Activated naive CD4-positive, alpha-beta T cell treated with anti-CD3 and anti-CD28 coated beads for 36 hours (primary cell): Measurements from ENCODE around the gene MSH2. TPM values are rescaled to one million over a fixed set of nuclear protein-coding genes. Genes with fewer than 3 reads are reported as not detected.
"Not testable (repeated sequence)": the region's sequence is repeated elsewhere in the genome, so short reads cannot be mapped to it uniquely, and the experiment has no call there.

Experiments
- CTCF ChIA-PET: fragments of 350-600 bp; sonication (Branson Sonifier 250); formaldehyde crosslinking; loops from one replicate; lab custom pipeline; 2021; ENCODE audit warnings: antibody characterized with exemption; lab: Charles Lee
- DNase-seq: peaks from one replicate; pipeline ENCODE4 v3.0.0-alpha.2; 2020
- H3K27ac Mint-ChIP-seq: one replicate; pipeline ENCODE4 v1.8.0; 2021; ENCODE audit warnings: mild to moderate bottlenecking, mixed read lengths
- H3K27me3 Mint-ChIP-seq: one replicate; pipeline ENCODE4 v1.8.0; 2021; ENCODE audit warnings: low read depth, mixed read lengths
- H3K36me3 Mint-ChIP-seq: one replicate; pipeline ENCODE4 v1.8.0; 2021; ENCODE audit warnings: low read depth, mixed read lengths
- H3K4me1 Mint-ChIP-seq: one replicate; pipeline ENCODE4 v1.8.0; 2021; ENCODE audit warnings: low read depth, mixed read lengths
- H3K4me3 Mint-ChIP-seq: one replicate; pipeline ENCODE4 v1.8.0; 2021; ENCODE audit warnings: mild to moderate bottlenecking, moderate library complexity, mixed read lengths
- H3K9me3 Mint-ChIP-seq: one replicate; pipeline ENCODE4 v1.8.0; 2021; ENCODE audit warnings: mixed read lengths
- intact Hi-C: fragments of 100-400 bp; cut with micrococcal nuclease; formaldehyde crosslinking; loops from one replicate; pipeline ENCODE4 v1.15.1; 2023
- total RNA-seq, 2 experiments: library from RNA; stranded (reverse); gene quantifications; one replicate each; pipeline ENCODE4 v1.2.3, GENCODE V29; 2021

The MSH2 gene
- 10 to 100 TPM; 42.7 to 43.3 TPM for total RNA-seq

GRCh38 chr2:47402805-47403608 lies at the start of gene MSH2:
MSH2 (plus strand) TSS chr2:47403156; CDS start chr2:47403192, 36 bp downstream.
- peak within 1 kb of the TSS; percentile 97 for H3K27ac Mint-ChIP-seq
- H3K9me3 Mint-ChIP-seq, result no peaks in the 10 kb centered on the region
- CTCF ChIA-PET, result interaction anchor here (1.3 kb wide), 1 partner anchor 15 kb away, joined by 5 read pairs; no protein-coding TSS in a partner anchor
- H3K4me3 Mint-ChIP-seq, result peak within 1 kb of the TSS; percentile 90
- H3K27me3 Mint-ChIP-seq, result no peaks in the 10 kb centered on the region
- intact Hi-C loops, result loop anchor here (1.0 to 5.0 kb wide), 6 partner anchors 118 to 503 kb away; partner anchors contain the start of genes FBXO11, MCFD2 and MSH6
- H3K36me3 Mint-ChIP-seq, result peaks cover 29% of the 10 kb centered on the region
- H3K4me1 Mint-ChIP-seq, result peaks cover 40% of the 10 kb centered on the region
- peak; percentile 95 for DNase-seq

GRCh38 chr2:47354013-47354847 lies 48.7 kb upstream of the MSH2 start:
- no peak for DNase-seq
- Mint-ChIP-seq H3K4me3 (no peak overlapping the region), H3K36me3 (no peaks in the 10 kb centered on the region), H3K27me3 (no peaks in the 10 kb centered on the region), H3K4me1 (no peaks in the 10 kb centered on the region), H3K9me3 (no peaks in the 10 kb centered on the region), H3K27ac (no peak overlapping the region)
- CTCF ChIA-PET, result interaction anchor here (0.6 to 1.8 kb wide), 4 partner anchors 34 to 766 kb away, joined by 3 to 6 read pairs (median 4); no protein-coding TSS in a partner anchor
- intact Hi-C loops, result no loop called here

- intact Hi-C loops, result no loop called here
- no peak overlapping the region for H3K4me3 Mint-ChIP-seq
- no peaks in the 10 kb centered on the region for H3K36me3 Mint-ChIP-seq
- CTCF ChIA-PET, result interaction anchor here (0.6 to 0.7 kb wide), 3 partner anchors 17 to 765 kb away, joined by 3 to 6 read pairs (median 4); no protein-coding TSS in a partner anchor
- H3K27me3 Mint-ChIP-seq, result no peaks in the 10 kb centered on the region
- H3K27ac Mint-ChIP-seq, result no peak overlapping the region
- H3K9me3 Mint-ChIP-seq, result no peaks in the 10 kb centered on the region
- DNase-seq, result no peak
- no peaks in the 10 kb centered on the region for H3K4me1 Mint-ChIP-seq
Observed at GRCh38 chr2:47354848-47355204, 48.1 kb upstream of the MSH2 start.

- no peaks in the 10 kb centered on the region for H3K9me3 Mint-ChIP-seq
- H3K27ac Mint-ChIP-seq, result no peak overlapping the region
- no peak overlapping the region for H3K4me3 Mint-ChIP-seq
- H3K27me3 Mint-ChIP-seq, result no peaks in the 10 kb centered on the region
- no peak for DNase-seq
- no peaks in the 10 kb centered on the region for H3K4me1 Mint-ChIP-seq
- intact Hi-C loops, result no loop called here
- CTCF ChIA-PET, result no interaction called here
- H3K36me3 Mint-ChIP-seq, result no peaks in the 10 kb centered on the region
Observed at GRCh38 chr2:47357483-47357882, 45.5 kb upstream of the MSH2 start.

- Mint-ChIP-seq H3K27me3 (no peaks in the 10 kb centered on the region), H3K9me3 (no peaks in the 10 kb centered on the region), H3K27ac (no peak overlapping the region), H3K4me1 (no peaks in the 10 kb centered on the region), H3K4me3 (no peak overlapping the region), H3K36me3 (no peaks in the 10 kb centered on the region)
- intact Hi-C loops, result no loop called here
- CTCF ChIA-PET, result interaction anchor here (0.7 kb wide), 1 partner anchor 279 kb away, joined by 4 read pairs; no protein-coding TSS in a partner anchor
- DNase-seq, result no peak
Observed at GRCh38 chr2:47359375-47359868, 43.5 kb upstream of the MSH2 start.

GRCh38 chr2:47360283-47360682 lies 42.7 kb upstream of the MSH2 start:
- DNase-seq, result no peak
- H3K9me3 Mint-ChIP-seq, result no peaks in the 10 kb centered on the region
- H3K27me3 Mint-ChIP-seq, result no peaks in the 10 kb centered on the region
- CTCF ChIA-PET, result no interaction called here
- H3K4me1 Mint-ChIP-seq, result no peaks in the 10 kb centered on the region
- intact Hi-C loops, result no loop called here
- no peak overlapping the region for H3K4me3 Mint-ChIP-seq
- no peak overlapping the region for H3K27ac Mint-ChIP-seq
- no peaks in the 10 kb centered on the region for H3K36me3 Mint-ChIP-seq

- intact Hi-C loops, result no loop called here
- CTCF ChIA-PET, result interaction anchor here (0.6 kb wide), 1 partner anchor 408 kb away, joined by 3 read pairs; no protein-coding TSS in a partner anchor
Observed at GRCh38 chr2:47360927-47361326, 42.0 kb upstream of the MSH2 start.

GRCh38 chr2:47361505-47362229 lies 41.3 kb upstream of the MSH2 start:
- H3K27me3 Mint-ChIP-seq, H3K36me3 Mint-ChIP-seq, H3K27ac Mint-ChIP-seq, H3K4me1 Mint-ChIP-seq, DNase-seq, H3K9me3 Mint-ChIP-seq, intact Hi-C loops, CTCF ChIA-PET, H3K4me3 Mint-ChIP-seq: not testable (repeated sequence)

More at GRCh38 chr2:47360927-47361326, 42.0 kb upstream of the MSH2 start:
- H3K27me3 Mint-ChIP-seq, result no peaks in the 10 kb centered on the region
- H3K4me1 Mint-ChIP-seq, result no peaks in the 10 kb centered on the region
- no peaks in the 10 kb centered on the region for H3K36me3 Mint-ChIP-seq
- no peak overlapping the region for H3K27ac Mint-ChIP-seq
- no peaks in the 10 kb centered on the region for H3K9me3 Mint-ChIP-seq
- H3K4me3 Mint-ChIP-seq, result no peak overlapping the region
- DNase-seq, result no peak

GRCh38 chr2:47373747-47374146 lies 29.2 kb upstream of the MSH2 start:
- Mint-ChIP-seq H3K27ac (no peak overlapping the region), H3K4me1 (no peaks in the 10 kb centered on the region)
- DNase-seq, result no peak

GRCh38 chr2:47375307-47375706 lies 27.6 kb upstream of the MSH2 start:
- CTCF ChIA-PET, result interaction anchor here (1.3 kb wide), 1 partner anchor 40 kb away, joined by 5 read pairs; no protein-coding TSS in a partner anchor
- H3K27me3 Mint-ChIP-seq, result peaks cover 7% of the 10 kb centered on the region
- no peaks in the 10 kb centered on the region for H3K36me3 Mint-ChIP-seq
- intact Hi-C loops, result no loop called here
- DNase-seq, result no peak
- H3K27ac Mint-ChIP-seq, result no peak overlapping the region
- H3K4me3 Mint-ChIP-seq, result no peak overlapping the region
- H3K9me3 Mint-ChIP-seq, result no peaks in the 10 kb centered on the region
- H3K4me1 Mint-ChIP-seq, result no peaks in the 10 kb centered on the region

More at GRCh38 chr2:47373747-47374146, 29.2 kb upstream of the MSH2 start:
- CTCF ChIA-PET, result interaction anchor here (0.6 kb wide), 1 partner anchor 46 kb away, joined by 7 read pairs; no protein-coding TSS in a partner anchor
- Mint-ChIP-seq H3K9me3 (no peaks in the 10 kb centered on the region), H3K36me3 (no peaks in the 10 kb centered on the region), H3K4me3 (no peak overlapping the region), H3K27me3 (peaks cover 9% of the 10 kb centered on the region)
- intact Hi-C loops, result no loop called here

GRCh38 chr2:47379384-47379783 lies 23.6 kb upstream of the MSH2 start:
- no peak overlapping the region for H3K27ac Mint-ChIP-seq
- intact Hi-C loops, result no loop called here
- CTCF ChIA-PET, result no interaction called here
- no peaks in the 10 kb centered on the region for H3K4me1 Mint-ChIP-seq
- H3K27me3 Mint-ChIP-seq, result no peaks in the 10 kb centered on the region
- no peaks in the 10 kb centered on the region for H3K9me3 Mint-ChIP-seq
- H3K36me3 Mint-ChIP-seq, result no peaks in the 10 kb centered on the region
- H3K4me3 Mint-ChIP-seq, result no peak overlapping the region
- no peak for DNase-seq
